D341Med (cell line): Measurements from ENCODE around the gene PAPSS2.

Experiments
- DNase-seq: peaks from one replicate; pipeline ENCODE4 v3.0.0; 2012; ENCODE audit warnings: low spot score

The PAPSS2 gene

GRCh38 chr10:87671139-87671815, 11.6 kb downstream of the PAPSS2 start:
- DNase-seq = no peak

- DNase-seq = no peak
Observed at GRCh38 chr10:87672551-87672950, 12.9 kb downstream of the PAPSS2 start.

DNA sequence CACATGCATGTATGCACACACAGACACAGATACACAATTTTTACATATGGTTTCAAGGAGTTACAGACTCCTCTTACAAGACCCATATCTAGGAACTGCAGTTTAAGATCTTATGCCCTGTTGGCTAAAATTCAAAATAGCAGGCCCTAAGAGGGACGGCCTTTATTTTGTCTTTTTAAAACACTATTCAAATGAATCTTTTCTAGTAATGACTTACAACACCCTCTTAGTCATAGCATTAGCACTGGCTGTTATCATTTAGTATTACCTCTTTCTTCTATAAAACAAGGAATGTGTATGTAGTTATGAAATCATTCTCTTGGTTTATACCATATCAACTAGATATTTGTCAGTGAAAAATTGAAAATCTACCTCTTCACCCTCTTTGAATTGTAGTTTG, 15.3 kb downstream of the PAPSS2 start:
- no peak for DNase-seq

DNA sequence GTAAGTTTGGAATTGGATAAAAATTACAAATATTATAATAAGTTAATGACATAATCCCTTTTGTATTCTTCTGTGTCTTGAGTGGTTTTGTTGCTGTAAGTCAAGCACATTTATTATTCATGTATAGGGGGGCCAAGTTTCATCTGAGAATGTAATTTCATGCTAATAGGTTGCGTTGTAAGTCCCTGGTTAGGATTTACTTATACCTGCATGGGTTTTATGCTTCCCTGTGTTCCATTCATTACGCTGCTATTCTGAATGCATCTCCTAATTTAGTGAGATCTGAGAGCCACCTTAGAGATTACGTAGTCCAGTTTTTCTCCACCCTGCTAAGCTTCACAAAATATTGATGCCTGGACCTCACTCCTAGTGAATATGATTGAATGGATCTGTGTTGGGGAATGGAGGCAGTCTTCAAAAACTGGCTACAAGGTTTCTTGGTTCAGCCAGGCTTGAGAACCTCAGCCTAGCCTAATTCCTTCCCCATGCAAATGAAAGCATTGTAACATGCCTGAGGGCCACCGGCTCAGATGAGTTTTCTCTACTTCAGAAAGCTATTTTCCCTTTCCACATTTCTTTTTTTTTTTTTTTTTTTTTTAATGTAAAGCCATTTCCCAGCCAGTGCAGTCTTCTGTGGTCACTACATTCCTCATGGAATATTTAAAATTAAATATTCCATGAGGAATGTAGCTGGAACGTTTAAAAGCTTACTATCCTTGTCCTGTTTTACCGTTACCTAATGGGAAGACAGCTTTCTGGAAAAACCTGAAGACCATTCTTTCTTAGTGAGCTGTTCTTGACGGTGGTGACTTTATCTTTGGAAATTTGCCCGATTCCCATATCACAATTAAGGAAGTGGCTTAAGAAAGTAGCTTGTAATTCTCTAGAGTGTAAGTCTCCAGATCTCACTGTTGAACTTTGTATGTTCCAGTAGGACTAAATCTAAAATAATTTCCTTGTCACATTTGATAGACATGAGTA, 16.0 kb downstream of the PAPSS2 start:
- no peak for DNase-seq

DNA sequence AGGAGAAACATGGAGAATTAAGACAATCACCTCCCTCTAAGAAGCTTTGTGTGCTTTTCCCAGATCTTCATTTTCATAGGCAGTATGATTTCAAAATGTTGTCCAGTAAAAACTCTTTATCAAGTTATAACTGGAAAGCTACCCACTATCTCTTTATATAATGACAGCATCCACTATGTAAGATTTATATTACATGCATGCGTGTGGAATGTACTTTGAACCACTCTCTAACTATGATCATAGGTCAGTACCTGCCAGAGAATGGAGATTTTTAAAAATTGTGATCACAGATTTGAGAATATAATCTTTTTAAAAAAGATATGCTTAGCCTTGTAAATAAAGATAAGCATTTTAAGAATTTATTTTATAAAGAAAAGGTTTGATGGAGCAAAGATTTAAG, 17.9 kb downstream of the PAPSS2 start:
- no peak for DNase-seq

DNA sequence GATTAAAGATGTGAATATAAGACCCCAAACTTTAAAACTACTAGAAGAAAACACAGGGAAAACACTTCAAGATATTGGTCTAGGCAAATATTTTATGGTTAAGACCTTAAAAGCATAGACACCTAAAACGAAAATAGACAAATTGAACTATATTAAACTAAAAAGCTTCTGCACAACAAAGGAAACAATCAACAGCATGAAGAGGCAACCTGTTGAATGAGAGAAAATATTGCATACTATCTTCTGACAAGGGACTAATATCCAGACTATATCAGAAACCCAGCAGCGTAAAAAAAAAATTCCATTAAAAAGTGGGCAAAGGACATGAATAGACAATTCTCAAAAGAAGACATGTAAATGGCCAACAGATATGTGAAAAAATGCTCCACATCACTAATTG, 18.6 kb downstream of the PAPSS2 start:
- no peak for DNase-seq

DNA sequence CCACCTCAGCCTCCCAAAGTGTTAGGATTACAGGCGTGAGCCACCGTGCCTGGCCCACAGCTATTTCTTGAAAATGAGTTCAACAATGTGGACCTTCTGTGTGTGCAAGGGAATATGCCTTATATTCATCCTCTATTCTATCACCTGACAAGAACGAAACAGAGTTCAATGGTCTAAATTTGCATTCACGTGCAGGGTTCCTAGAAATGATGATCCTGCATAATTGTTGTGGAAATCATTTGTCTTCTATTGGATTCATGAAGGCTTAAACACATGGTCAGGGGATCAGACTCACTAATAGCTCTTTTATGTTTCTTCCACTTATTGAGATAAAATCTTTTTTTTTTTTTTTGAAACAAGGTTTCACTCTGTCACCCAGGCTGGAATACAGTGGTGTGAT, 23.7 kb downstream of the PAPSS2 start:
- DNase-seq = no peak

GRCh38 chr10:87684001-87684638, 24.4 kb downstream of the PAPSS2 start:
- DNase-seq = no peak

DNA sequence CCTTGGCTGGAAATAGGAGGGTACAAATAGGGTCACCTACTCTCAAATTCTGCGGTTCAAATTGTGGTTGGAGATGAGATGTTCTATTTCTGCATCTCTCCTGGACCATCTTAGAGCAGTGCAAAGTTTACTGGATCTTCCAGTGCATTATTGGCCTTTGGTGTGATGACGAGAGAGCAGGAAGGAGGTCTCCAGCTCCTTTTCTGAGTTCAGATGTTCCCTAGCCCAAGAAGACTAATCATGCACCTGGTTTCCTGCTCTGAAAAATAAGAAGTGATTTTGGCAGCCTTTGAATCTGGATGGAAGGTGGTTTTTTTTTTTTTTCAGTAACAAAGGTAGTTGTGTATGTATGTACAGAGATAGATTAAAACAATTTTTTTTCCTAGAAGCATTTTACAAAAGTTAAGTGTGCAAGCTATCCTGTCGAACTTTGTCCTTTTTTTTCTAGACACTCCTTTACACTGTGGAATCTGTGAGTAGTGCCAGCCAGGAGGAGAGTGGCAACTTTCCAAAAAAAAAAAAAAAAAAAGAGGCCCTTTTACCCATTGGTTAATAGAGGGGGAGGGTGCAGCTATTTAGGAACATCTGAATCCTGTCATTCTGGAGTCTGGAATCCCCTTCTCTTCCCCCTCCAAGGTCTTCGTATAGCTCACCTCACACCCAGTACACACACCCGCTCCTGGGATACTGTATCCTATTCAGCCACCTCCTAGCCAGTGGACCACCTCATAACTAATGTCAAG, 26.3 kb downstream of the PAPSS2 start:
- DNase-seq = no peak

- DNase-seq = no peak
Observed at GRCh38 chr10:87691506-87692070, 31.9 kb downstream of the PAPSS2 start.

DNA sequence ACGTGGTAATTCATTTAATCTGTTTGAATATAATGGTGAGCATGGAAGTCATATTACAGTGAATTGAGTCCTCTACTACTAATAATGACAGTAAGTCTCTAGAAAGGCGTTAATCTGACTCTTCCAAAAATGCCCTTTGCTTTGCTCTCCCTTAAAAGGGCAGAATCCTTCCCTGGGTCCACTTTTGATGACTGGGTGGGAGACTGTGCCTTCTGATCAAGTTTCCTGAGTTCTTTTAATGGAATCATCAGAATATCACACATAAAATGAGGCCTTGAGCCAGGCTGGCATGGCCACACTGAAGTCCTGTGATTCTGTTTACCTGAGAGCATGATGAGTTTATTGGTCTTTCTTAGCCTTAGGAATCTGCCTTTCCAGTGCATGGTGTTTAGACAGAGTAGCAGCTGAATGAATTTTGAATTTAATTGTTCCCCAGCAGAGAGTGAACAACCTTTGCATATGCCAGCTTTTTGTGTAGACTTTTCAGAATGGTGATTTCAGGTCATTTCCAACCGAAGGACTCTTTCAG, 33.3 kb downstream of the PAPSS2 start:
- no peak for DNase-seq

- DNase-seq = no peak
Observed at GRCh38 chr10:87694011-87694794, 34.5 kb downstream of the PAPSS2 start.

GRCh38 chr10:87695074-87695473, 35.4 kb downstream of the PAPSS2 start:
- DNase-seq = no peak

- DNase-seq = no peak
Observed at GRCh38 chr10:87696922-87697745, 37.5 kb downstream of the PAPSS2 start.

DNA sequence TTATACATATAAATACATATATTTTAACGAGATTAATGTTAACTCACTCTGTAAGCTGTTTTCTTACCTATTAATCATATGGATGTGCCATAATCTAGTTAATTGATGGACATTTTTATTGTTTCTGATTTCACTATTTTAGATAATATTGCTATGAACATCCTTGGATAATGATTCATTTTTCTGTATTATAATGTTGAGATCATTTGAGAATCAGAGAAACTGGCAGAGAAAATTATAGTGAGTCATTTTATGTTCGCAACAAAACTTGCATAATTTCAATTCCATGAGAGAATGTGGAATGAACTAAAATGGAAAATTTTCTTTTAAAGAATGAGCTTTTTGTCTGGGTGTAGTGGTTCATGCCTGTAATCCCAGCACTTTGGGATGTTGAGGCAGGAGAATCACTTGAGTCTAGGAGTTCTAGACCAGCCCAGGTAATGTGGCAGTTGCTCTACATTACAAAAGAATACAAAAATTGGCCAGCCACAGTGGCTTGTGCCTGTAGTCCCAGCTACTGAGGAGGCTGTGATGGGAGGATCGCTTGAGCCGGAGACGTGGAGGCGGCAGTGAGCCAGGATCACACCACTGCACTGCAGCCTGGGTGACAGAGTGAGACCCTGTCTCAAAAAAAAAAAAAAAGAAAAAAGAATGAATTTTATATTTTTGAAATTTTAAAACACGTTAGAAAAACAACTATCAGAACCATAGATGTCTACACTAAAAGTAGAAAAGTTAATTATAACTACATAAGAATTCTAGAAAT, 40.5 kb downstream of the PAPSS2 start:
- DNase-seq = no peak

GRCh38 chr10:87702260-87702972, 42.7 kb downstream of the PAPSS2 start:
- no peak for DNase-seq

DNA sequence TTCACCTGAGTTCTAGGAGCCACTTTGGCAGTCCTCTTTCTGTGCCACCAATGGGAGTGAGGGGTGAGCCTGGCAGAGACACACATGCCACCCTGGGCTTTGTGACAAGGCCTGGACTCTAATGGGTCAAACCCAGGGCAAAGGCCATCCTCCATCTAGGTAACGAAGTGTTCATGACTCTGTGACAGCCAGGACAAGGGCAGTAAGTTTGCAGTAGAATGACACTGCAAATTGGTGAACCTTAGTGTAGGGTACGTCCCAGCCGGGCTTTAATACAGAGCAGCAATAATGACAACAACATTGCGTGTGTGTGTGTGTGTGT, 43.3 kb downstream of the PAPSS2 start:
- no peak for DNase-seq

GRCh38 chr10:87703771-87704170, 44.1 kb downstream of the PAPSS2 start:
- no peak for DNase-seq

- no peak for DNase-seq
Observed at GRCh38 chr10:87705339-87705738, 45.7 kb downstream of the PAPSS2 start.
